Measurements from ENCODE around the gene HDGFL3. TPM values are rescaled to one million over a fixed set of nuclear protein-coding genes. Genes with fewer than 3 reads are reported as not detected.

HDGFL3 gene
- total RNA-seq, 2 donors from 2014 or later, result 16.2 to 16.7 TPM

DNA sequence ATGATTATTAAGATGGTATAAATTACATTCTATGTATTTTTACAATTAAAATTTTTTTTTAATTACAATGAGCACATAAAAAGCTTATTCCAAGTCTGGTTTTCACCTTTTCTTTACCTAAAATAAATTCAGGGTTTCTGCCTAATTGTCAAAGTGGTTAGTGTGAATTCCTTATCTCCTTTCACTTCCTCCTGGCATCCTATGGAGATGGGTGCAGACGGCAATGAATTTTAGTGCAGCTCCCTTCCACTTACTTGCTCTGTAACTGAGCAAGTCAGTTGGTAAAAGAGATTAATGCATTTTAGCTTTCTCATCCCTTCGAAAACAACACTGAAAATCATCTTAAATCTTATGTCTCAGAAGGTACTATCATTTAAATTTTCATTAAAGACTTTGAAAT, 13.1 kb downstream of the HDGFL3 start:
- no peak overlapping the region for H3K27ac ChIP-seq
- no peaks in the 10 kb centered on the region for H3K4me1 ChIP-seq
- H3K9me3 ChIP-seq, result no peaks in the 10 kb centered on the region
- H3K9ac ChIP-seq (ENCODE audit: low read depth in 2 of 2, low read length in 2 of 2), result no peak overlapping the region
- TF ChIP-seq, protein P1, sequence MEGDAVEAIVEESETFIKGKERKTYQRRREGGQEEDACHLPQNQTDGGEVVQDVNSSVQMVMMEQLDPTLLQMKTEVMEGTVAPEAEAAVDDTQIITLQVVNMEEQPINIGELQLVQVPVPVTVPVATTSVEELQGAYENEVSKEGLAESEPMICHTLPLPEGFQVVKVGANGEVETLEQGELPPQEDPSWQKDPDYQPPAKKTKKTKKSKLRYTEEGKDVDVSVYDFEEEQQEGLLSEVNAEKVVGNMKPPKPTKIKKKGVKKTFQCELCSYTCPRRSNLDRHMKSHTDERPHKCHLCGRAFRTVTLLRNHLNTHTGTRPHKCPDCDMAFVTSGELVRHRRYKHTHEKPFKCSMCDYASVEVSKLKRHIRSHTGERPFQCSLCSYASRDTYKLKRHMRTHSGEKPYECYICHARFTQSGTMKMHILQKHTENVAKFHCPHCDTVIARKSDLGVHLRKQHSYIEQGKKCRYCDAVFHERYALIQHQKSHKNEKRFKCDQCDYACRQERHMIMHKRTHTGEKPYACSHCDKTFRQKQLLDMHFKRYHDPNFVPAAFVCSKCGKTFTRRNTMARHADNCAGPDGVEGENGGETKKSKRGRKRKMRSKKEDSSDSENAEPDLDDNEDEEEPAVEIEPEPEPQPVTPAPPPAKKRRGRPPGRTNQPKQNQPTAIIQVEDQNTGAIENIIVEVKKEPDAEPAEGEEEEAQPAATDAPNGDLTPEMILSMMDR (IDR thresholded peaks at IDR 0.05), result no peak
- H3K27me3 ChIP-seq, result no peaks in the 10 kb centered on the region
- intact Hi-C loops (cut with DNase I), result no loop called here
- H3K4me3 ChIP-seq, result no peak overlapping the region
- DNase-seq, result no peak
- no peaks in the 10 kb centered on the region for H3K36me3 ChIP-seq

DNA sequence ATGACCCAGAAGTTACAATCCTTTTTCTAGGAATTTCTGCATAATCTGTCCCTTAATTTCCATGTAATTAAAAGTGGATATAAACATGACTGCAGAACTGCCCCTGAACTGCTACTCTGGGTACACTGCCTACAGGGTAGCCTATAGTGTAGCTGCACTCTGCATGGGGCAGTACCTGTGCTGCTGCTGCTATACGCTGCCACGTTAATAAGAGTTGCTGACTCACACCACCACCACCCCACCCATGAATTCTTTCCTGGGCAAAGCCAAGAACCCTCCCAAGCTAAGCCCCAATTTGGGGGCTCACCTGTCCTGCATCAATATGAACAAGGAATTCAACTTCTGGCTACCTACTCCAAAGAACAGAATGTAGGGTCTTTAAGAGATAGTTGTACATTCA, 13.9 kb downstream of the HDGFL3 start:
- H3K27ac ChIP-seq, result no peak overlapping the region
- H3K9ac ChIP-seq (ENCODE audit: low read depth in 2 of 2, low read length in 2 of 2), result no peak overlapping the region
- no peaks in the 10 kb centered on the region for H3K4me1 ChIP-seq
- H3K4me3 ChIP-seq, result no peak overlapping the region
- intact Hi-C loops (cut with DNase I), result no loop called here
- TF ChIP-seq, protein P1 (IDR thresholded peaks at IDR 0.05), result no peak
- no peaks in the 10 kb centered on the region for H3K27me3 ChIP-seq
- H3K9me3 ChIP-seq, result no peaks in the 10 kb centered on the region
- H3K36me3 ChIP-seq, result no peaks in the 10 kb centered on the region
- no peak for DNase-seq

DNA sequence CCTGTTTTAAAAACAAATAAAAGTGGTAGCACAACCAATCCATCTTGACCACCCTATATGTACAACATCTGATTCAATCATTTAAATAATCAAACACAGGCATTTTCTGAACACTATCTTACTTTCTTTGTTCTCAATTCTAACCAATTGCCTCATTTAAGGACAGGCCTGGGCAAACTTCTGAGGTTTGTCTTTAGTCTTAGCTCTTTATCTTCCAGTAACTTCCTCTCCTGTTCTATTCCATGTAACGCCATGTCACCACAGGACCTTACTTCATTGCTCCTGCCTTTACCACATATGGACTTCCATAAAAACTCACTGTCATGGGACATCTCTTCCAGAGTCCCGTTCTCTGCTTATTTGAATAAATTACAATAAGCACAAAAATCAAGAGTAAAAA, 14.9 kb downstream of the HDGFL3 start:
- no peak for DNase-seq
- TF ChIP-seq, protein P1 (IDR thresholded peaks at IDR 0.05), result no peak
- no peaks in the 10 kb centered on the region for H3K36me3 ChIP-seq
- no peak overlapping the region for H3K4me3 ChIP-seq
- intact Hi-C loops (cut with DNase I), result no loop called here
- H3K27me3 ChIP-seq, result no peaks in the 10 kb centered on the region
- H3K9ac ChIP-seq (ENCODE audit: low read depth in 2 of 2, low read length in 2 of 2), result no peak overlapping the region
- no peaks in the 10 kb centered on the region for H3K4me1 ChIP-seq
- no peak overlapping the region for H3K27ac ChIP-seq
- H3K9me3 ChIP-seq, result no peaks in the 10 kb centered on the region

DNA sequence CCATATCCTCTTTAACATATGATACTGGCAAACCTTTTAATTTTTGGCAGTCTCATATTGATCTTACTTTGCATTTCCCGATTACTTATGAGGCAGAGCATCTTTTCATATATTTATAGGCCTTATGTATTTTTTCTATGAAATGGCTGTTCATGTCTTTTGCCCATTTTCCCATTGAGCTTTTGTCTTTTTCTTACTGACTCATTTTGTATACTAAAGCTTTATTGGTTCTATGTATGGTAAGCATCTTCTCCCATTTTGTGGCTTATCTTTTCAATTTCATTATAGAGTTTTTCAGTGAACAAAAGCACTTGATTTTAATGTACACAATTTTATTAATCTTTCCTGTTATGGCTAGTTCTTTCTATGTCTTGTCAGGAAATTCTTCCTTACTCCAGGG, 17.2 kb downstream of the HDGFL3 start:
- no peak overlapping the region for H3K4me3 ChIP-seq
- TF ChIP-seq, protein P1 (IDR thresholded peaks at IDR 0.05), result no peak
- H3K4me1 ChIP-seq, result no peaks in the 10 kb centered on the region
- intact Hi-C loops (cut with DNase I), result no loop called here
- no peak for DNase-seq
- no peak overlapping the region for H3K9ac ChIP-seq (ENCODE audit: low read depth in 2 of 2, low read length in 2 of 2)
- no peaks in the 10 kb centered on the region for H3K27me3 ChIP-seq
- no peaks in the 10 kb centered on the region for H3K9me3 ChIP-seq
- H3K27ac ChIP-seq, result no peak overlapping the region
- no peaks in the 10 kb centered on the region for H3K36me3 ChIP-seq

DNA sequence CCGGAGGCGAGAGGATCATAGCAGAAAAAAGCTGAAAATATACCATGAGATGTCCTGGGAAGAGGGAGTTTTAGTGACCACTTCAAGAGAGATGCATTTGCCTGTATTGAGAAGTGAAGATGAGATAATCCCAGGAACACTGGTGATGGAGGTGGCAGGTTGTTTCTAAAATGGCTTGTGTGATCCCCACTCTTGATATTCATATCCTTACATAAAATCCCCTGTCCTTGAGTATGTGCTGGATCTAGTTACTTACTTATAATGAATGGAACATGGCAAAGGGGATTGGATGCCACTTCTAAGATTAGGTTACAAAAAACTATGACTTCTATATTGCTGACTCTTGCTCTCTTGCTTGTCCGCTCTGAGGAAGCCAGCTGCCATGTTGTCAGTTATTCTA, 22.1 kb downstream of the HDGFL3 start:
- DNase-seq, result no peak
- Histone ChIP-seq H3K36me3 (no peaks in the 10 kb centered on the region), H3K27me3 (no peaks in the 10 kb centered on the region), H3K27ac (no peak overlapping the region), H3K4me1 (no peaks in the 10 kb centered on the region), H3K4me3 (no peak overlapping the region), H3K9ac (ENCODE audit: low read depth in 2 of 2, low read length in 2 of 2) (no peak overlapping the region), H3K9me3 (no peaks in the 10 kb centered on the region)
- TF ChIP-seq, protein P1 (IDR thresholded peaks at IDR 0.05), result no peak
- intact Hi-C loops (cut with DNase I), result no loop called here

DNA sequence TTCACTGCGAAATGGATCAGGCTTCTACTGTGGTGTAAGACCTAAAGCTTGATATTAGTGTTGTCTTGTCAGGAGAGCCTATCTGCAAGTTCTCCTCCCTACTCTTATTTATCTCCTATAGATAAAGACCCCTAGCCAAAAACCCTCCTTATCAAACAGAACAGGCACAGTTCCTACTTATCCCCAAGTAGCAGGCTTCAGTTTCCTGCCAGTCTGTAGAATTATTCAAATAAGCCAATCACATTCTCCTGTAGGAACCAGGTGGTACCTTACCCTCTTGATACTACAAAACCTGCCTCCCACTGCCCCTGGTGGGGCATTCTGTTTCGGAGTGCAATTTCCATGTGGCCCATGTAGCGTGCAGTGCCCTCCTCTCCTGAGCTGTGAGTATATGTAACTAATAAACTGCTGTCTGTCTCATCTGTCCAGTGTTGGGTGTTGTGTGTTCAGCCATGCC, 28.7 kb downstream of the HDGFL3 start:
- Histone ChIP-seq H3K4me1 (no peaks in the 10 kb centered on the region), H3K9me3 (no peaks in the 10 kb centered on the region), H3K27me3 (no peaks in the 10 kb centered on the region), H3K27ac (no peak overlapping the region), H3K9ac (ENCODE audit: low read depth in 2 of 2, low read length in 2 of 2) (no peak overlapping the region), H3K4me3 (no peak overlapping the region), H3K36me3 (no peaks in the 10 kb centered on the region)
- intact Hi-C loops (cut with DNase I), result no loop called here
- DNase-seq, result no peak
- TF ChIP-seq, protein P1 (IDR thresholded peaks at IDR 0.05), result no peak
